ENCODE measurements around the gene ZBTB20.

ZBTB20 gene

GRCh38 chr3:114344492-114344891 is 802.6 kb downstream of the ZBTB20 start:
- DNase-seq = no peak

- DNase-seq = no peak
Observed at GRCh38 chr3:114338651-114339357, 808.3 kb downstream of the ZBTB20 start.

GRCh38 chr3:114336857-114337256 is 810.2 kb downstream of the ZBTB20 start:
- no peak for DNase-seq

GRCh38 chr3:114336122-114336697 is 810.9 kb downstream of the ZBTB20 start:
- no peak for DNase-seq

GRCh38 chr3:114333923-114334240 is 813.2 kb downstream of the ZBTB20 start:
- DNase-seq = no peak

GRCh38 chr3:114333180-114333922 is 813.7 kb downstream of the ZBTB20 start:
- DNase-seq = no peak

- no peak for DNase-seq
Observed at GRCh38 chr3:114332342-114333179, 814.5 kb downstream of the ZBTB20 start.

GRCh38 chr3:114331710-114332109 is 815.4 kb downstream of the ZBTB20 start:
- no peak for DNase-seq

GRCh38 chr3:114331007-114331406 is 816.1 kb downstream of the ZBTB20 start:
- no peak for DNase-seq

GRCh38 chr3:114329823-114330222 is 817.3 kb downstream of the ZBTB20 start:
- no peak for DNase-seq

GRCh38 chr3:114328345-114328744 is 818.7 kb downstream of the ZBTB20 start:
- DNase-seq = no peak

- no peak for DNase-seq
Observed at GRCh38 chr3:114327665-114328064, 819.4 kb downstream of the ZBTB20 start.

- no peak for DNase-seq
Observed at GRCh38 chr3:114323546-114324254, 823.4 kb downstream of the ZBTB20 start.

GRCh38 chr3:114320246-114320645 is 826.8 kb downstream of the ZBTB20 start:
- DNase-seq = no peak

- DNase-seq = no peak
Observed at GRCh38 chr3:114319453-114319852, 827.6 kb downstream of the ZBTB20 start.

- no peak for DNase-seq
Observed at GRCh38 chr3:114318295-114318694, 828.8 kb downstream of the ZBTB20 start.

- no peak for DNase-seq
Observed at GRCh38 chr3:114314282-114314681, 832.8 kb downstream of the ZBTB20 start.

- DNase-seq = no peak
Observed at GRCh38 chr3:114313426-114313825, 833.7 kb downstream of the ZBTB20 start.

- DNase-seq = no peak
Observed at GRCh38 chr3:114310695-114311094, 836.4 kb downstream of the ZBTB20 start.

- no peak for DNase-seq
Observed at GRCh38 chr3:114308830-114309229, 838.3 kb downstream of the ZBTB20 start.

GRCh38 chr3:114308377-114308776 is 838.7 kb downstream of the ZBTB20 start:
- DNase-seq = no peak

- DNase-seq = no peak
Observed at GRCh38 chr3:114307832-114308231, 839.3 kb downstream of the ZBTB20 start.

All from NCI-H1930 (cell line).